GM12874 (cell line): ENCODE results near the gene JAGN1.

Experiments
- TF ChIP-seq, protein P1 (sequence below): IDR thresholded peaks from 2 replicates; pipeline ENCODE4 v1.5.1; 2011; ENCODE audit warnings: low read depth, mild to moderate bottlenecking, control low read depth, low read length, moderate library complexity; ENCODE audit not compliant: insufficient read depth

Gene JAGN1

DNA sequence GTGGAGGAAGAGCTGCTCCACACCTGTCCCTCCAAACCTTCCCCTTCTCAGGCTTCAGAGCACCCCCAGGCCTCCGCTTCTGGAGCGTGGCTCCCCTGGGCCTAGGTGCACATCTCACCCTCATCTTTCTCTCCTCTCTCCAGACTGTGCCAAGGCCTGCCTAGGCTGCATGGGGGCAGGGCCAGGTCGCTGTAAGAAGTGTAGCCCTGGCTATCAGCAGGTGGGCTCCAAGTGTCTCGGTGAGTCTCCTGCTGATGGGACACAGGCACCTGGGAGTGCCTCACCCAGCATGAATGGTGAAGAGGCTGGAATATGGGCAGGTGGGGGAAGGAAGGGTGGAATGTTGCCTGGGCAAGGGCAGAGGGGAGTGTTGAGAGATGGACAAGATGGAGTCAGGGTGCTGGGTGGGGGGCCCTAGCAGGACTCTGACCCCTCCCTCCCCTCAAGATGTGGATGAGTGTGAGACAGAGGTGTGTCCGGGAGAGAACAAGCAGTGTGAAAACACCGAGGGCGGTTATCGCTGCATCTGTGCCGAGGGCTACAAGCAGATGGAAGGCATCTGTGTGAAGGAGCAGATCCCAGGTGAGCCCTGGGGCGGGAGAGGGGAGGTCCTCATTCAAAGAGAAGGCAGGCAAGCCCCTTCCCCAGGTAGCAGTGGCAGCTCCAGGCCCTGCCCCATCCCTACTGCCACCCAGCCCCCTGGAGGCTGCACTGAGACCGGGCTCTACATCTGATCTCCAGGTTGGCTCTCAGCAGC, 52.7 kb downstream of the JAGN1 start:
- TF ChIP-seq, protein P1, sequence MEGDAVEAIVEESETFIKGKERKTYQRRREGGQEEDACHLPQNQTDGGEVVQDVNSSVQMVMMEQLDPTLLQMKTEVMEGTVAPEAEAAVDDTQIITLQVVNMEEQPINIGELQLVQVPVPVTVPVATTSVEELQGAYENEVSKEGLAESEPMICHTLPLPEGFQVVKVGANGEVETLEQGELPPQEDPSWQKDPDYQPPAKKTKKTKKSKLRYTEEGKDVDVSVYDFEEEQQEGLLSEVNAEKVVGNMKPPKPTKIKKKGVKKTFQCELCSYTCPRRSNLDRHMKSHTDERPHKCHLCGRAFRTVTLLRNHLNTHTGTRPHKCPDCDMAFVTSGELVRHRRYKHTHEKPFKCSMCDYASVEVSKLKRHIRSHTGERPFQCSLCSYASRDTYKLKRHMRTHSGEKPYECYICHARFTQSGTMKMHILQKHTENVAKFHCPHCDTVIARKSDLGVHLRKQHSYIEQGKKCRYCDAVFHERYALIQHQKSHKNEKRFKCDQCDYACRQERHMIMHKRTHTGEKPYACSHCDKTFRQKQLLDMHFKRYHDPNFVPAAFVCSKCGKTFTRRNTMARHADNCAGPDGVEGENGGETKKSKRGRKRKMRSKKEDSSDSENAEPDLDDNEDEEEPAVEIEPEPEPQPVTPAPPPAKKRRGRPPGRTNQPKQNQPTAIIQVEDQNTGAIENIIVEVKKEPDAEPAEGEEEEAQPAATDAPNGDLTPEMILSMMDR = no peak
